GM10248 (cell line): ENCODE data around the gene SIGLEC8.
"Not testable (repeated sequence)": the region's sequence is repeated elsewhere in the genome, so short reads cannot be mapped to it uniquely, and the experiment has no call there.

Experiments
- CTCF ChIA-PET: fragments of 300-600 bp; sonication (Branson Sonifier 250); formaldehyde crosslinking; extraction: SDS; loops from one replicate; lab custom pipeline; 2021; ENCODE audit warnings: antibody characterized with exemption; lab: Yijun Ruan, JAX
- POLR2A ChIA-PET: fragments of 350-650 bp; sonication (Branson Sonifier 250); formaldehyde crosslinking; extraction: SDS; loops from one replicate; lab custom pipeline; 2020; ENCODE audit warnings: antibody characterized with exemption; lab: Yijun Ruan, JAX
- DNase-seq: peaks from one replicate; pipeline ENCODE4 v3.0.0; 2012; ENCODE audit errors: extremely low spot score
- TF ChIP-seq, protein P1 (sequence below): IDR thresholded peaks from 2 replicates; pipeline ENCODE4 v1.5.1; 2012; ENCODE audit warnings: mild to moderate bottlenecking, low read depth; ENCODE audit errors: extremely low read depth, missing control alignments, control extremely low read depth

SIGLEC8 gene

DNA sequence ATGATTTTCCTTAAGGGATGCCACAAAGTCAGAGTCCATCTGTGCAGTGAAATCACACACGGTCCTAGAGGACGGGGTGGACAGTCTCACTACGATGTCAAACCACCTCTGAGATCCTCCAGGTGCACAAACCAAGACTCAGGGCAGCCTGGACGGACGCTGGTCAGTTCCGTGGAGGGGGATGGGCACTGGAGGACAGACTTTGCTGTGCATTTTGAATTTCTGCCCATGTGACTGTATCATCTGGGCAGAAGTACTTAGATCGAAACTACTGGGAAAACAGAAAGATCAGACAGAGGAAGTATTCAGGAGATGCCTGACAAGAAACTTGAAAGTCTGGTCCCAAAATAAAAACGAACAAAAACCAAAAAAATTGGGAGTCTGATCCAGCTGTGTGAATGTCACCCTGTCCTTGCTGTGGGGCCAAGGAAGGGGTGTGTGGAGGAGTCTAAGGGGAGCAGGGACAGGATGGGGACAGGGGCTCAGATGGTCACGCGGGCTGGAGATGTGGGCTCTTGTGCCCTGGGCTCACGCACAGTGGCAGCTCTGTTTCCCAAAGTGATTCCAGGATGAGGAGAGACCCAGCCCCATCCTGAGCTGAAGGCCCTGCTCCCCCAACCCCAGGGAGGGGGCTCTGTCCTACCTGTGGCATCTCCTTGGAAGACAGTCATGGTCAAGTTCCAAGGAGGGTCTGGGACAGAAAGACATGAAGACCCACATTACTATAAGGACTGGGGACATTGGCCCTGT is 1.5 kb downstream of the SIGLEC8 start:
- POLR2A ChIA-PET = no interaction called here
- CTCF ChIA-PET = interaction anchor here (1.3 kb wide), 1 partner anchor 16 kb away, joined by 4 read pairs; no protein-coding TSS in a partner anchor
- no peak for DNase-seq
- TF ChIP-seq, protein P1, sequence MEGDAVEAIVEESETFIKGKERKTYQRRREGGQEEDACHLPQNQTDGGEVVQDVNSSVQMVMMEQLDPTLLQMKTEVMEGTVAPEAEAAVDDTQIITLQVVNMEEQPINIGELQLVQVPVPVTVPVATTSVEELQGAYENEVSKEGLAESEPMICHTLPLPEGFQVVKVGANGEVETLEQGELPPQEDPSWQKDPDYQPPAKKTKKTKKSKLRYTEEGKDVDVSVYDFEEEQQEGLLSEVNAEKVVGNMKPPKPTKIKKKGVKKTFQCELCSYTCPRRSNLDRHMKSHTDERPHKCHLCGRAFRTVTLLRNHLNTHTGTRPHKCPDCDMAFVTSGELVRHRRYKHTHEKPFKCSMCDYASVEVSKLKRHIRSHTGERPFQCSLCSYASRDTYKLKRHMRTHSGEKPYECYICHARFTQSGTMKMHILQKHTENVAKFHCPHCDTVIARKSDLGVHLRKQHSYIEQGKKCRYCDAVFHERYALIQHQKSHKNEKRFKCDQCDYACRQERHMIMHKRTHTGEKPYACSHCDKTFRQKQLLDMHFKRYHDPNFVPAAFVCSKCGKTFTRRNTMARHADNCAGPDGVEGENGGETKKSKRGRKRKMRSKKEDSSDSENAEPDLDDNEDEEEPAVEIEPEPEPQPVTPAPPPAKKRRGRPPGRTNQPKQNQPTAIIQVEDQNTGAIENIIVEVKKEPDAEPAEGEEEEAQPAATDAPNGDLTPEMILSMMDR = no peak

DNA sequence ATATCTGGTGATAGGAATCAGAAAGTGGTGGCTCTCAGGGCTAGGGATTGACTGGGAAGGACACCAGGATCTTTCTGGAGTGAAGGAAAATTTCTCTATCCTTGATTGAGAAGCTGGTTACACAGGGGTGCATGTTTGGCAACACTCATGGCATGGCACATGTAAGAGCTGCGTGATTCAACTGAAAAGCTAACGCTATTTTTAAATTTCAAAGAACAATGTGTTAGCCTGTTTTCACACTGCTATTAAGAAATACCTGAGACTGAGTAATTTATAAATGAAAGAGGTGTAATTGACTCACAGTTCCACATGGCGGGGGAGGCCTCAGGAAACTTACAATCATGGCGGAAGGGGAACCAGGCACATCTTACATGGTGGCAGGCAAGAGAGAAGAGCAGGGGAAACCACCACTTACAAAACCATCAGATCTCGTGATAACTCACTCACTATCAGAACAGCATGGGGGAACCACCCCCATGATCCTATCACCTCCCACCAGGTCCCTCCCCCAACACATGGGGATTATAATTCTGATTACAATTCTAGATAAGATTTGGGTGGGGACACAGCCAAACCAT is 7.4 kb downstream of the SIGLEC8 start:
- TF ChIP-seq, protein P1 = no peak
- ChIA-PET CTCF (interaction anchor here (1.0 to 2.4 kb wide), 3 partner anchors 22 to 65 kb away, joined by 3 to 8 read pairs (median 5); no protein-coding TSS in a partner anchor), POLR2A (no interaction called here)
- DNase-seq = no peak

DNA sequence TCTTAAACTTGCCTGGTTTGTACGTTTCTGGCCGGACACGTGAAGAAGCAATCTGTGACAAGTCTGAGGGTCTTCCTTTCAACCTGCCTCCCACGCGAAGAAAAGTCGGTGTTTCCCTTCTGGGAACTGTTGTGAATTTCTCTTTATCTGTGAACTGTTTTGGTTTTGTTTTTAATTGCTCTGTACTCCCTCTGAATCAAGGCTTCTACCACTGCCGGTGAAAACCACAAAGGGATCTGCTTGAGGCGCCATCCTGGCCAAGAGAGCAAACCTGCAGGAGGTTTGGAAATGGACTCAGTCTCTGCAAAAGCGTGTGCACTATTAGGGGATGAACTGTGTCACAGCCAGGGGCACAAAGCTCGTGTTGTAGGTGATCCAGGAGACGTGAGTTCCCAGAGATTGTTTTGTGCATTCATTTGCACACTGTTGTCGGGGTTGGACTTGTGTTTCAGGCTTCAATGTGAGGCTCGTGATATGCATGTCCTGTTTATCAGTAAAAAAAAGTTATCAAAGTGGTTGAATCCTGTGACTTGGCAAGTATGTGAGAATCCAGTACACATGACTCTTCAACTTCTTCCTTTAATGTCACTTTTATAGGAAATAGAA is 9.7 kb downstream of the SIGLEC8 start:
- ChIA-PET CTCF (interaction anchor here (2.4 to 3.0 kb wide), 3 partner anchors 11 to 27 kb away, joined by 8 to 12 read pairs (median 10); no protein-coding TSS in a partner anchor), POLR2A (no interaction called here)
- DNase-seq = no peak
- TF ChIP-seq, protein P1 = no peak

DNA sequence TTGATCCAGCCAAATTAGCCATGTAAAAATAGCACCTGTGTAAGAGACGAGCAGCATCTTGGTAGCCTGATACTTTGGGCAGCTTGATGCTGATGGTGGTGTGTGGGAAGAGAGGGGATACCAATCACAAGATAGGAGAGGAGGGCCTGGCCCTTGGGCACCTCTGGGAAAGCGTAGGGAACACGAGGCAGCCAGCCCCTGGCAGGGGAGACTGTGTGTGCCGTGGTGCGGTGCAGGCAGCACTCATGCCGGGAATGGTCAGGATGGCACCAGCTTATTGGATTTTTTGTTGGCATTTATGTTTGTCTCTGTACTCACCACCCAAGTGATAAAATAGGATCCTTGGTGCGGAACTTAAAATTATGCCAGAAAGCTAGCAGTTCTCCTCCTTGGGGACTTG is 10.2 kb downstream of the SIGLEC8 start:
- no peak for DNase-seq
- ChIA-PET POLR2A (no interaction called here), CTCF (interaction anchor here (1.3 to 3.0 kb wide), 4 partner anchors 11 to 68 kb away, joined by 3 to 12 read pairs (median 8); no protein-coding TSS in a partner anchor)
- TF ChIP-seq, protein P1 = no peak

DNA sequence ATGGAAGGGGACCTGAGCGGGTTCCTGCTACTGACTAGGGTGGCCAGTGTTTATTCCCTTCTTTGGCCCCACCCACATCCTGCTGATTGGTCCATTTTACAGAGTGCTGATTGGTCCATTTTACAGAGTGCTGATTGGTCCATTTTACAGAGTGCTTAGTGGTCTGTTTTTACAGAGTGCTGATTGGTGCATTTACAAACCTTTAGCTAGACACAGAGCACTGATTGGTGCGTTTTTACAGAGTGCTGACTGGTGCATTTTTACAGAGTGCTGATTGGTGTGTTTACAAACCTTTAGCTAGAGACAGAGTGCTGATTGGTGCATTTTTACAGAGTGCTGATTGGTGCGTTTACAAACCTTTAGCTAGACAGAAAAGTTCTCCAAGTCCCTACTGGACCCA is 10.7 kb downstream of the SIGLEC8 start:
- CTCF ChIA-PET = interaction anchor here (1.3 to 3.0 kb wide), 4 partner anchors 10 to 68 kb away, joined by 3 to 12 read pairs (median 8); no protein-coding TSS in a partner anchor
- POLR2A ChIA-PET, DNase-seq: not testable (repeated sequence)

DNA sequence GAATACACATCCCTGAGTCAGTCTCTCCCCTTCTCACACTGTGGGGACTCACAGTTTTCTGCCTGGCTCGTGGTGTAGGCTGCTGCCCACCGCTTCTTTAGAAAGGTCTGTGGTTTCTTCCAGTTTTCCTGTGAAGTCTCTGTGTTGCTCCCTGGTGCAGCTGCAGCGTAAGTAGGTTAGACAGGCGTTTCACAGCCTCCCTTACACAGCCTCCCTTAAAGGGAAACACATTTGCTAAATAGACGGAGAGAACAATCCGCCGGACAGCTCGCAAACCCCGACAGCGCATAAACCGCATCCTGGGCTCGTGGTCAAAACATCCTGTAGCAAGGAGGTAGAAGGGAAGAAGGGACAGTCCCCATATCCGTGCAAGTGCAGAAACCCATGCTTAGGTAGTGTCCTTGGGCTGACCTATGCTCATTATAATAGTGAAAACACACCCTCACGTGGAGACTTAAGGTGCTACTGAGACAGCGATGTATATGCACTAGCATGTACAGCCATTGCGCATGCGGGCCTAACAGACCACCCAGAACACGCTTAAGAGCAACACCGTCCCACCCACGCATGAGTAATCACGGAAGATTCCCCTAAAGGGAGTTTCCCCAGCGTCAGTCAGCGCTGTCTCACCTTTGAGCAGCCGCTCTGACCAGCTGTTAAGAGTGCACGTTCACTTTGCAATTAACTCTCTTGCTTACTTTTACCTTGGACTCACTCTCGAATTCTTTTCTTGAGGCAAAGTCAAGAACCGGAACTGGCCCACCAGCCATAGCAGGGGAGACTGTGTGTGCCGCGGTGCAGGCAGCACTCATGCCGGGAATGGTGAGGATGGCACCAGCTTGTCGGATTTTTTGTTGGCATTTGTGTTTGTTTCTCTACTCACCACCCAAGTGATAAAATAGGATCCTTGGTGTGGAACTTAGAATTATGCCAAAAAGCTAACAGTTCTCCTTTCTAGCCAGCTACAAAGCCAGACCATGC is 16.6 kb downstream of the SIGLEC8 start:
- ChIA-PET CTCF (interaction anchor here (0.8 to 7.0 kb wide), 11 partner anchors 11 to 220 kb away, joined by 3 to 109 read pairs (median 3); partner anchors contain the start of gene SIGLEC10), POLR2A (no interaction called here)
- peak; percentile 78 for DNase-seq
- TF ChIP-seq, protein P1 = no peak
